ENCODE results near the gene RNF149.

DNA sequence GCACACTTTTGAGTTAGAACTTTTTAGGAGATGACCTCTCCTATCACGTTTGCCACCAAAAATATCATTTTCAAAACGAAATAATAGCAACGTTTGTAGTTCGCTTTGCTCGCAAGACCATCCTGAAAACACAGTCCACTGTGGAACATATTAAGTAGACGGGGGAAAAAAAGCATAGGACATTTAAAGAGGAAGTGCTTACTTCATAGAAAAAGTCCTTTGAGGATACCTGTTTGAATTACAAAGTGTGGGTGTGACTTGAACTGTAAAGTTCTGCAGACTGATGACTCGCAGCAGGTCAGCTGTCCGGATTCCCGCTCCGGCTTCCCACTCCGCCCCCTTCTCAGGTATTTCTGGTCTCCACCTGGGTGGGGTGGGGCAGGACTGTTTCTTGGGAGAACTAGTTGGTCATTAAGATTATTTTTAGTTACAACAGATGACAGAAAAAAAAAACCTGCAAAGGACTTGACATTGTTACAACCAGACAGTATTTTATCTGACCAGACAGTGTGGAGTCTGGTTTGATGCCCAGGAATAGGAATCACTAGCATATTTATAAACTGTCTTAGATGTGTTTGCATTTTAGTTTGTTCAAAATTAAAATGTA is 42.5 kb downstream of the RNF149 start:
- TF ChIP-seq POLR2A (IDR thresholded peaks at IDR 0.05) (no peak), EP300 (IDR thresholded peaks at IDR 0.05; ENCODE audit: low read depth) (no peak), POLR2AphosphoS5 (IDR thresholded peaks at IDR 0.05) (no peak)
- TF ChIP-seq, protein P1, sequence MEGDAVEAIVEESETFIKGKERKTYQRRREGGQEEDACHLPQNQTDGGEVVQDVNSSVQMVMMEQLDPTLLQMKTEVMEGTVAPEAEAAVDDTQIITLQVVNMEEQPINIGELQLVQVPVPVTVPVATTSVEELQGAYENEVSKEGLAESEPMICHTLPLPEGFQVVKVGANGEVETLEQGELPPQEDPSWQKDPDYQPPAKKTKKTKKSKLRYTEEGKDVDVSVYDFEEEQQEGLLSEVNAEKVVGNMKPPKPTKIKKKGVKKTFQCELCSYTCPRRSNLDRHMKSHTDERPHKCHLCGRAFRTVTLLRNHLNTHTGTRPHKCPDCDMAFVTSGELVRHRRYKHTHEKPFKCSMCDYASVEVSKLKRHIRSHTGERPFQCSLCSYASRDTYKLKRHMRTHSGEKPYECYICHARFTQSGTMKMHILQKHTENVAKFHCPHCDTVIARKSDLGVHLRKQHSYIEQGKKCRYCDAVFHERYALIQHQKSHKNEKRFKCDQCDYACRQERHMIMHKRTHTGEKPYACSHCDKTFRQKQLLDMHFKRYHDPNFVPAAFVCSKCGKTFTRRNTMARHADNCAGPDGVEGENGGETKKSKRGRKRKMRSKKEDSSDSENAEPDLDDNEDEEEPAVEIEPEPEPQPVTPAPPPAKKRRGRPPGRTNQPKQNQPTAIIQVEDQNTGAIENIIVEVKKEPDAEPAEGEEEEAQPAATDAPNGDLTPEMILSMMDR (IDR thresholded peaks at IDR 0.05) = no peak
